Heart right ventricle (tissue), 16 donors: ENCODE data around the gene BTBD10. TPM values are rescaled to one million over a fixed set of nuclear protein-coding genes. Genes with fewer than 3 reads are reported as not detected.
"Not testable (repeated sequence)": the region's sequence is repeated elsewhere in the genome, so short reads cannot be mapped to it uniquely, and the experiment has no call there.

Experiments
- ATAC-seq, 8 donors: fragments of 200-7000 bp; cut with Tn5 transposase; one replicate each; pipeline ENCODE4 v1.9.1; 2020; ENCODE audit warnings: mild to moderate bottlenecking in 8 of 8, moderate library complexity in 8 of 8, moderate number of reproducible peaks in 1 of 8
- DNase-seq, 2 donors: peaks; one replicate each; pipeline ENCODE4 v3.0.0-alpha.2; 2020
- H3K27ac ChIP-seq, 10 donors: fragments of 200-600 bp; sonication (generic) in 2 of 10; one replicate each; pipeline versions ENCODE4 v1.5.0 to v1.8.0; 2020 to 2022; ENCODE audit warnings: mild to moderate bottlenecking in 3 of 10
- H3K27me3 ChIP-seq, 7 donors: fragments of 200-600 bp; one replicate each; pipeline ENCODE4 v1.8.0; 2021 to 2022; ENCODE audit warnings: mild to moderate bottlenecking in 2 of 7
- H3K36me3 ChIP-seq, 9 donors: fragments of 200-600 bp; sonication (generic) in 1 of 9; one replicate each; pipeline versions ENCODE4 v1.5.0 to v1.8.0; 2020 to 2022; ENCODE audit warnings: mild to moderate bottlenecking in 2 of 9
- H3K4me1 ChIP-seq, 9 donors: fragments of 200-600 bp; sonication (generic) in 1 of 9; one replicate each; pipeline versions ENCODE4 v1.5.0 to v1.8.0; 2020 to 2022; ENCODE audit warnings: mild to moderate bottlenecking in 4 of 9
- H3K4me3 ChIP-seq, 10 donors: fragments of 200-600 bp; sonication (generic) in 2 of 10; one replicate each; pipeline versions ENCODE4 v1.5.0 to v1.8.0; 2020 to 2022; ENCODE audit warnings: mild to moderate bottlenecking in 7 of 10, moderate library complexity in 2 of 10
- H3K9me3 ChIP-seq, 11 donors: fragments of 200-600 bp in 10 of 11; sonication (generic) in 2 of 11; one replicate each; pipeline versions ENCODE4 v1.5.0 to v1.8.0; 2013 to 2022; ENCODE audit warnings: mild to moderate bottlenecking in 2 of 11, control low read depth in 1 of 11, moderate library complexity in 1 of 11
- WGBS, 2 donors: extraction: QIAGEN DNeasy Blood & Tissue Kit; methylation state at CpG; one replicate each; pipeline ENCODE4 v1.1.7; 2013; ENCODE audit warnings: inconsistent platforms in 1 of 2; 5-methylcytosine and 5-hydroxymethylcytosine counted together
- intact Hi-C, 10 donors: fragments of 100-400 bp; cut with DNase I; formaldehyde crosslinking; loops; one replicate each; pipeline versions ENCODE4 v1.11.1 to v1.14.2; 2022
- polyA plus RNA-seq, 2 donors: library from polyadenylated mRNA; stranded (reverse); fragments of 200-250 nt; gene quantifications; one replicate each; pipeline ENCODE4 v1.2.3, GENCODE V29; 2013
- total RNA-seq, 10 donors: library from RNA; stranded (reverse); fragmentation: NEBNext Ultra II Directional in 3 of 10; extraction: Animal tissue kit (Norgen Biotek cat#: 25700) in 3 of 10; gene quantifications; one replicate each; pipeline versions ENCODE4 v1.2.1 to v1.2.4, GENCODE V29; 2021 to 2023
- TF ChIP-seq, protein P1 (sequence below), 9 donors: fragments of 200-600 bp; sonication (generic) in 2 of 9; IDR thresholded peaks; one replicate each; pipeline versions ENCODE4 v1.5.0 to v1.8.0; 2021 to 2022; ENCODE audit warnings: antibody characterized with exemption in 9 of 9, mild to moderate bottlenecking in 5 of 9, moderate library complexity in 1 of 9
- donor health status: Arrhythmogenic right ventricular cardiomyopathy.
- donor health status: ischemic (EF 13 %, LVEDD 7.1; RV severe dilation, severe dysfunction).
- donor health status: healthy with polysubstance abuse.
- donor health status: DM: no; HTN: yes; CAD: no.
- donor health status: DM: no; HTN: no; CAD: no.
- donor health status: ischemic (EF 25% LVEDD 6.9; RV normal size, moderate dysfunction).
- donor health status: ischemic (EF 25% LVEDD 5.7; RV mildly dilated, moderate dysfunction).
- donor health status: healthy.
- donor health status: DM: yes; HTN: yes; CAD: no.
- donor health status: Ischemic cardiomyopathy.
- donor health status: ischemic (EF 35%, LVEDD 5.7; RV mildly dilated, moderate dysfunction).
- donor health status: nonischemic (EF 11% LVEDD 7.7; RV severe dilation, severe dysfunction).
- donor health status: DM: yes; HTN: yes; CAD: no.
- donor health status: PGD.
- donor health status: ischemic (EF 29% LVEDD 5.4; RV normal size, mild dysfunction).
- donor health status: nonischemic (EF 23%, LVEDD 6.1; RV moderate dilation, normal function).

Gene BTBD10
- total and polyA plus RNA-seq, 12 donors: 6.8 to 36.5 (median 23.2) TPM

DNA sequence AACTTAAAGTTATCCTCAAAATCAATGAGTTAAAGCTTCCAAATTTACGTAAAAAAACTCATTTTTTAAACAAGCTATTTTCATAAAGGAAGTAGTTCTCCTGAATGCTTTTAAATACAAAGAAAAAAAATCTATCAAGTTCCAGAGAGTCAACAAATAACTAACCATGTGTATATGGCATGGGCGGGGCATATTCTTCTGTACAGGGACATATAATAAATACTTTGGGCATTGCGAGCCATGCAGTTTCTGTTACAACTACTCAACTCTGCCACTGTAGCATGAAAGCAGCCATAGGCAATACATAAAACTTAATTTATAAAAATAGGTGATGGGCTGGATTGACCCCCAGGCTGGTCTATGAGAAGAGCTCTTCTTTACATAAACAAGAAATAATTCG, 57.8 kb downstream of the BTBD10 start:
- DNase-seq (no peak), ATAC-seq (no peak)
- intact Hi-C loops: no loop called here
- Histone ChIP-seq H3K27me3 (no peaks in the 10 kb centered on the region), H3K9me3 (peaks cover 0 to 3% (median 0%) of the 10 kb centered on the region in 11 donors), H3K36me3 (peaks cover 0 to 83% (median 16%) of the 10 kb centered on the region in 9 donors), H3K4me3 (no peak overlapping the region), H3K27ac (no peak overlapping the region), H3K4me1 (no peaks in the 10 kb centered on the region)
- WGBS, 2 donors: 98% methylated on average over 4 of the region's 4 CpGs
- TF ChIP-seq, protein P1, sequence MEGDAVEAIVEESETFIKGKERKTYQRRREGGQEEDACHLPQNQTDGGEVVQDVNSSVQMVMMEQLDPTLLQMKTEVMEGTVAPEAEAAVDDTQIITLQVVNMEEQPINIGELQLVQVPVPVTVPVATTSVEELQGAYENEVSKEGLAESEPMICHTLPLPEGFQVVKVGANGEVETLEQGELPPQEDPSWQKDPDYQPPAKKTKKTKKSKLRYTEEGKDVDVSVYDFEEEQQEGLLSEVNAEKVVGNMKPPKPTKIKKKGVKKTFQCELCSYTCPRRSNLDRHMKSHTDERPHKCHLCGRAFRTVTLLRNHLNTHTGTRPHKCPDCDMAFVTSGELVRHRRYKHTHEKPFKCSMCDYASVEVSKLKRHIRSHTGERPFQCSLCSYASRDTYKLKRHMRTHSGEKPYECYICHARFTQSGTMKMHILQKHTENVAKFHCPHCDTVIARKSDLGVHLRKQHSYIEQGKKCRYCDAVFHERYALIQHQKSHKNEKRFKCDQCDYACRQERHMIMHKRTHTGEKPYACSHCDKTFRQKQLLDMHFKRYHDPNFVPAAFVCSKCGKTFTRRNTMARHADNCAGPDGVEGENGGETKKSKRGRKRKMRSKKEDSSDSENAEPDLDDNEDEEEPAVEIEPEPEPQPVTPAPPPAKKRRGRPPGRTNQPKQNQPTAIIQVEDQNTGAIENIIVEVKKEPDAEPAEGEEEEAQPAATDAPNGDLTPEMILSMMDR (IDR thresholded peaks at IDR 0.05): no peak

DNA sequence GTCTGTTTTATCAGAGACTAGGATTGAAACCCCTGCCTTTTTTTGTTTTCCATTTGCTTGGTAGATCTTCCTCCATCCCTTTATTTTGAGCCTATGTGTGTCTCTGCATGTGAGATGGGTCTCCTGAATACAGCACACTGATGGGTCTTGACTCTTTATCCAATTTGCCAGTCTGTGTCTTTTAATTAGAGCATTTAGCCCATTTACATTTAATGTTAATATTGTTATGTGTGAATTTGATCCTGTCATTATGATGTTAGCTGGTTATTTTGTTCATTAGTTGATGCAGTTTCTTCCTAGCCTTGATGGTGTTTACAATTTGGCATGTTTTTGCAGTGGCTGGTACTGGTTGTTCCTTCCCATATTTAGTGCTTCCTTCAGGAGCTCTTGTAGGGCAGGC, 64.7 kb downstream of the BTBD10 start:
- H3K36me3 ChIP-seq: peaks cover 0 to 42% (median 9%) of the 10 kb centered on the region in 9 donors
- DNase-seq, H3K4me1 ChIP-seq, H3K27ac ChIP-seq, ATAC-seq, H3K4me3 ChIP-seq, H3K27me3 ChIP-seq, intact Hi-C loops: not testable (repeated sequence)
- H3K9me3 ChIP-seq: peaks cover 0 to 11% (median 0%) of the 10 kb centered on the region in 11 donors

DNA sequence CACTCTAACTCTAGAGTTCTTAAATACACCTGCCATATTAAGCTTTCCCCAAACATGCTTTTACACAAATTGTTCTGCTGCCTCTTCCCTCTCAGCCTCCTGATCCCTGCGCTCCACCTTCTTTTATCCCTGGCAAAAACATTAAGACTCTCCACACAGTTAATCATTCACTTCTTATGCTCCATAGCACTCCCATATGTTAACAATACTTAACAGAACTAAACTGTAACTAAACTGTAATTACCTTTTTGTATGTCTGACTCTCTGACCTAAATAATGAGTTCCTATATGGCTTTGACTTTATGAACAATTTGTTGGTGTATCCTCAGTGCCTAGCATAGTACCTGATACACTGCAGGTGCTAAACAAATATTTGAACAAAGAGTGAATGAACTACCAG, 71.8 kb downstream of the BTBD10 start:
- 96 to 100% methylated on average over 1 of the region's 1 CpG for WGBS, 2 donors
- DNase-seq (no peak), ATAC-seq (no peak)
- Histone ChIP-seq H3K27me3 (no peaks in the 10 kb centered on the region), H3K4me1 (no peaks in the 10 kb centered on the region), H3K36me3 (peaks cover 0 to 63% (median 23%) of the 10 kb centered on the region in 9 donors), H3K27ac (no peak overlapping the region), H3K9me3 (peaks cover 0 to 6% (median 0%) of the 10 kb centered on the region in 11 donors), H3K4me3 (no peak overlapping the region)
- intact Hi-C loops: no loop called here
- TF ChIP-seq, protein P1 (IDR thresholded peaks at IDR 0.05): no peak

DNA sequence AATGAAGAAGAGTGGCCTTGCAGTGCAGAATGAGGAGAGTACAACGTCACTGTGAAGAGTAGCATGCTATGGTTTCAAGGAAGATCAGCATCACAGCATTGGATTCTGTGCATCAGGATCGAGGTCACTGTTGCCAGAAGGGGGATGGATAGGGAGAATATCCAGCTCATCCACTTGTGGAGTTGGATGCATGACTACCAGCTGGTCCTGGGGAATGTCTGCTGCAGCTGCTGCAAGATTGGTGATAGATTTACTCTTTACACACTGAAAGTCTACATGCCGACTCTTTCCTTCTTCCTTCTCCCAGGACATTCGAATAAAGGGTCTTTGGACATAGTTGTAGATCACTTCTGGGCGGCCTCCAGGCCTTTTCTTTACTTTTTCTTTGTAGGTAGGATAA, 74.3 kb downstream of the BTBD10 start:
- intact Hi-C loops: loop anchor here in 3 of 10 donors (5.0 to 10.0 kb wide), 2 partner anchors 34 to 76 kb away; partner anchors contain the start of gene BTBD10 (in 3 of the 3)
- Histone ChIP-seq H3K27me3 (no peaks in the 10 kb centered on the region), H3K9me3 (no peaks in the 10 kb centered on the region), H3K36me3 (peaks cover 0 to 88% (median 23%) of the 10 kb centered on the region in 9 donors), H3K4me3 (no peak overlapping the region), H3K4me1 (peaks cover 0 to 11% (median 0%) of the 10 kb centered on the region in 9 donors), H3K27ac (no peak overlapping the region)
- DNase-seq (no peak), ATAC-seq (no peak)
- TF ChIP-seq, protein P1 (IDR thresholded peaks at IDR 0.05): no peak
- 82 to 85% methylated on average over 5 of the region's 5 CpGs for WGBS, 2 donors

DNA sequence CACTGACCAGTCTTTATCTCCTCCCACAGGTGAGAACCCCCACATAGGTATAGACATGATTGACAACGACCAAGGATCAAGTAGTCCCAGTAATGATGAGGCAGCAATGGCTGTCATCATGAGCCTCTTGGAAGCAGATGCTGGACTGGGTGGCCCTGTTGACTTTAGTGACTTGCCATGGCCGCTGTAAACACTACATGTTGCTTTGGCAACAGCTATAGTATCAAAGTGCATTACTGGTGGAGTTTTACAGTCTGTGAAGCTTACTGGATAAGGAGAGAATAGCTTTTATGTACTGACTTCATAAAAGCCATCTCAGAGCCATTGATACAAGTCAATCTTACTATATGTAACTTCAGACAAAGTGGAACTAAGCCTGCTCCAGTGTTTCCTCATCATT, 76.5 kb downstream of the BTBD10 start:
- intact Hi-C loops: loop anchor here in 3 of 10 donors (5.0 to 10.0 kb wide), 2 partner anchors 36 to 78 kb away; partner anchors contain the start of gene BTBD10 (in 3 of the 3)
- DNase-seq: no peak
- TF ChIP-seq, protein P1 (IDR thresholded peaks at IDR 0.05): no peak
- H3K4me3 ChIP-seq: no peak overlapping the region
- H3K9me3 ChIP-seq: no peaks in the 10 kb centered on the region
- H3K27ac ChIP-seq: no peak overlapping the region
- ATAC-seq: no peak
- peaks cover 0 to 11% (median 0%) of the 10 kb centered on the region in 9 donors for H3K4me1 ChIP-seq
- 89 to 95% methylated on average over 2 of the region's 2 CpGs for WGBS, 2 donors
- peaks cover 0 to 100% (median 24%) of the 10 kb centered on the region in 9 donors for H3K36me3 ChIP-seq
- no peaks in the 10 kb centered on the region for H3K27me3 ChIP-seq
